Measurements from ENCODE around the gene ZBTB34.

Gene ZBTB34

GRCh38 chr9:126872516-126872915 lies 12.1 kb downstream of the ZBTB34 start:
- ChIA-PET POLR2A (ENCODE audit: low non-redundant PET) (no interaction called here), CTCF (interaction anchor here (0.6 to 1.4 kb wide), 3 partner anchors 8 to 12 kb away, joined by 3 to 6 read pairs (median 6); no protein-coding TSS in a partner anchor)
- no peak for TF ChIP-seq CTCF (conservative IDR thresholded peaks at IDR 0.05; ENCODE audit: low read depth)
- no peak for DNase-seq (ENCODE audit: low spot score)
- H3K27ac ChIP-seq = no peak overlapping the region

GRCh38 chr9:126874546-126875314 lies 14.3 kb downstream of the ZBTB34 start:
- CTCF ChIA-PET = no interaction called here
- no peak for DNase-seq (ENCODE audit: low spot score)
- POLR2A ChIA-PET (ENCODE audit: low non-redundant PET) = no interaction called here
- TF ChIP-seq CTCF (conservative IDR thresholded peaks at IDR 0.05; ENCODE audit: low read depth) = no peak
- H3K27ac ChIP-seq = no peak overlapping the region

GRCh38 chr9:126875756-126876510 lies 15.5 kb downstream of the ZBTB34 start:
- CTCF ChIA-PET = no interaction called here
- no peak for TF ChIP-seq CTCF (conservative IDR thresholded peaks at IDR 0.05; ENCODE audit: low read depth)
- no peak for DNase-seq (ENCODE audit: low spot score)
- no peak overlapping the region for H3K27ac ChIP-seq
- POLR2A ChIA-PET (ENCODE audit: low non-redundant PET) = no interaction called here

GRCh38 chr9:126876531-126876930 lies 16.1 kb downstream of the ZBTB34 start:
- no peak for TF ChIP-seq CTCF (conservative IDR thresholded peaks at IDR 0.05; ENCODE audit: low read depth)
- ChIA-PET POLR2A (ENCODE audit: low non-redundant PET) (no interaction called here), CTCF (no interaction called here)
- no peak overlapping the region for H3K27ac ChIP-seq
- no peak for DNase-seq (ENCODE audit: low spot score)

- ChIA-PET CTCF (no interaction called here), POLR2A (ENCODE audit: low non-redundant PET) (no interaction called here)
- H3K27ac ChIP-seq = no peak overlapping the region
- TF ChIP-seq CTCF (conservative IDR thresholded peaks at IDR 0.05; ENCODE audit: low read depth) = no peak
- no peak for DNase-seq (ENCODE audit: low spot score)
Observed at GRCh38 chr9:126877418-126877817, 17.0 kb downstream of the ZBTB34 start.

GRCh38 chr9:126879288-126879687 lies 18.8 kb downstream of the ZBTB34 start:
- POLR2A ChIA-PET (ENCODE audit: low non-redundant PET) = interaction anchor here (0.7 kb wide), 1 partner anchor 53 kb away, joined by 4 read pairs; no protein-coding TSS in a partner anchor
- CTCF ChIA-PET = no interaction called here

More at GRCh38 chr9:126879288-126879687, 18.8 kb downstream of the ZBTB34 start:
- DNase-seq (ENCODE audit: low spot score) = no peak
- no peak overlapping the region for H3K27ac ChIP-seq
- TF ChIP-seq CTCF (conservative IDR thresholded peaks at IDR 0.05; ENCODE audit: low read depth) = no peak

All from RWPE1 (cell line).